Measurements from ENCODE around the gene PCDHA1. TPM values are rescaled to one million over a fixed set of nuclear protein-coding genes. Genes with fewer than 3 reads are reported as not detected.

PCDHA1 gene
- total RNA-seq, 1 donor from 2014 or later, result 0.06 TPM

DNA sequence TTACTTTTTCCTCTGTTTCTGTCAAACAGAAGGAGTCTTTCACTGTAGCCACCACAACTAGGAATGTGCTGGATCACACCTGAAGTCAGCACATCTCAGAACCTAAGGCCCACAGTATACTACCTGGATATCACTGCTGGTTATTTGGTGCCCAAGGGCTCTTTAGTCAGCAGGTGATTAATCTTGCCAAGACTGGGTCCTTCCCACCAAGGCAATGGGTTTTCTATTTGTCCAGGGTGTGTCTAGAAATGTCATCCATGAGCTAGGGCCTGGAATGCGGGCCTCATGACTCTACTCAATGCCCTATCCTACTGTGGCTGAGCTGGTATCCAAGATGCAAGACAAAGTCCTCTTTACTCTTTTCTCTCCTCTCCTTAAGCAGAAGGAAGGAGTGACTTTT is 130.4 kb downstream of the PCDHA1 start:
- DNase-seq (ENCODE audit: extremely low read depth, low read depth, low spot score), result no peak

DNA sequence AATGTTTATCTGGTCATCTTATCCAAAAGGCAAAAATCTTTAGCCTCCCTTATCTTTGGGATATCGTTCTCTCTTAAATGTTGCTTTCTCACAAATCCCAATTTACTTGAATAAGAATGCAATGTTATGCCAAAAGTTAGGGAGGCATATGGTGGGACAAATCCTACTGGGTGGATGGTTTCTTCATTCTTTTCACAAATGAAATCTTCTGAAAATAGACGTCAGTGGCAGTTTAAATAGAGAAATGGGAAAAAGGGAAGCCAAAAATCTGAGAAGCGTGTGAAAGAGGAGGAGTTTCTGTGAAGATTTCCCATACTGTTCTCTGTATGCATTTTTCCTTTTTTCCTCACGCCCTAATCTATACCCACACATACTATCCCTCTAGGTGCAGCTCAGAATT is 137.7 kb downstream of the PCDHA1 start:
- DNase-seq (ENCODE audit: extremely low read depth, low read depth, low spot score), result no peak

DNA sequence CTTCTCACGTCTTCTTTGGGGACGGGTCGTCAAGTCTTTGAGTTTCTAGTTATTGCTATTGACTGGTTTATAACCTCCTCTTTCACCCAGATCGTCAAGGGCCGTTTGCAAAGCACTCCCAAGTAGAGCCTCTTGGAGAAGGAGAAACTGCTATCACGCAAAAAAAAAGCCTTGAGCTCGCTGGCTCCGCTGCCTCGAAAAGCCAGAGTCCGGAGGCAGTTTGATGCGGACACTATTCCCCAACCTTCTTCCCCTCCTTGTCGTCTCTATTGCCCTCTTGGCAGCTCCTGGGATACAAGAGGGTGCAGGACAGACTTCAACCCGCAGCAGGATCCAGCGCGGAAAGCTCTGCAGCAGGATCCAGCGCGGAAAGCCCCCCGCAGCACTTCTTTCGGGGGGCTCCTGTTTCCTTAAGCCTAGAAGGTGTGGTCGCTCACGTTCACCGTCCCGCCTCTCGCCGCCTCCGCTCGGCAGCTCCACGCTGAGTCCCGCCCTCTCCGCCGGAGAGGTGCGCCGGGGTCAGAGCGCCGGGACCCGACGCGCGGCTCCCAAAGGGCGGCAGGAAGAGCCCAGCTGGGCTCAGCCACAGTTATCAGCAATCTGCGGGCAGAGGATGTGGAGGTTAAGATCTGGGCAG is 140.0 kb downstream of the PCDHA1 start, which contains the start of gene PCDHAC1:
Gene PCDHAC1, plus strand, starts transcription at position 494 of the 637 bp plus-strand sequence. CDS start 594 bp downstream, outside the sequence.
- no peak for DNase-seq (ENCODE audit: extremely low read depth, low read depth, low spot score)

DNA sequence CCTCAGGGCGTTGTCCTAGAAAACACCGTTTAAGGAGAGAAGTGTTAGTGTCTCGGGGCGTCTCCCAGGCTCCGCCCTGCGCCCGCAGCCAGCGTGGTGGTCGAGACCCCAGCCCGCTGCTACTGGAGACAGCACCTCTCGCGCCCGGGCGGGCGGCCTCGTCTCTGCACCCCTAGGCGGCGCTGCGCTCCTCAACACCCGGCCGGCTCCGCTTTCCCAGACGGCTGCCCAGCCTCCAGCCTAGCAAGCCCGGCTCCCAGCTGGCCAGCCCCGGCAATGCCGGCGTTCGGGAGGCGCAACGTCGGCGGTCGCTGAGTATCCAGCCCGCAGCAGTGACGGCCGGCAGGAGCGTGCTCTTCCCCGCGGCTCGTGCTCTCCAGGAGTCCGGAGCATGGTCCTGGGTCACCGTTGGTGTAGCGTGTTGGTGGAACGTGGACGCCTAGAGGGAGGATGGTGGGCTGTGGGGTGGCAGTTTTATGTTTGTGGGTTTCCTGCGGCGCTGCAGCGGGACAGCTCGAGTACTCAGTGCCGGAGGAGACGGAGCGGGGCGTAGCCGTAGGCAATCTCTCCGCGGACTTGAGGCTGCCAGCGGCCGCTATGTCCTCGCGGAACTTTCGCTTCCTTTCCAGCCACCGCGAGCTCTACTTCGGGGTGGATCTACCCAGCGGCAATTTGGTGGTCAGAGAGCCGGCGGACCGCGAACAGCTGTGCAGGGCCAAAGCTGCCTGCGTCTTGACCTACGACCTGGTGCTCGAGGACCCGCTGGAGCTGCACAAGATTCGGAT is 140.7 kb downstream of the PCDHA1 start:
- no peak for DNase-seq (ENCODE audit: extremely low read depth, low read depth, low spot score)

DNA sequence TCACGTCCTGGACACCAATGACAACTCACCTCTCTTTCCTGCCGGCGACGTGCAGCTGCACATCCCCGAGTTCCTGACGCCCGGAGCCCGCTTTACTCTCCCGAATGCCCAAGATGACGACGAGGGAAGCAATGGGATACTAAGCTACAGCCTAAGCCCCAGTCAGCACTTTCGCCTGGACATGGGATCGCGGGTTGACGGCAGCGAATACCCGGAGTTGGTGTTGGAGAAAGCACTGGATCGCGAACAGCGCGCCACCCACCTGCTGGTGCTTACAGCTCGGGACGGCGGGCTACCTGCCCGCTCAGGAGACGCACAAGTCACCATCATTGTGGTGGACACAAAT is 141.3 kb downstream of the PCDHA1 start:
- no peak for DNase-seq (ENCODE audit: extremely low read depth, low read depth, low spot score)

DNA sequence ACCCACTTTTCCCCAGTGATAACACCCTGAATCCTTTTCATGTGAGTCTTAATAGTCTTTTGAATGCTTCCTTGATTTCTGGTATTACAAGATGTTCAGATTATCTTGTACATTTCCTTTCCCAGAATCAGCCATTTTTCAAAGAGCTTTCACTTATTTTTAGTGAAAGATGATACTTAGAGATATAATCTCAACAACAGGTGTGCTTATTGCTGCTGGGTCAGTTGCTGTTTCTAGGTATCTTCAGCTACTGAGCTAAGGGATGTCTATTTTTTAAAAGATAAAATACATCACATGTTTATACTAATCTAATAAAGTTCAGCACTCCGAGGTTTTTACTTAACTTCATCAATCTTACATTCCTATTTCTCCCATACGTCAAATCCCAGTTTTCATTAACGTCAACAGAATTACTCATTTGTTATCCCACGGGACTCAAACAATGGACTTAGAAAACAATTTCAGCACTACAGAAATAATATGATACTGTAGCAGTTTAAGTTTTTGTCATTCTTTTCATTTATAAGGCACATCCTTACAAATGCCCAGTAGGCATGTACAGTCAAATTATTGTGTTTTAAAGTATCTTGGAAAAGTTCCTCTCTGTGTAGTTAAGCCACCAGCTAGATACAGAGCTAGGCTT is 149.1 kb downstream of the PCDHA1 start:
- DNase-seq (ENCODE audit: extremely low read depth, low read depth, low spot score), result no peak

DNA sequence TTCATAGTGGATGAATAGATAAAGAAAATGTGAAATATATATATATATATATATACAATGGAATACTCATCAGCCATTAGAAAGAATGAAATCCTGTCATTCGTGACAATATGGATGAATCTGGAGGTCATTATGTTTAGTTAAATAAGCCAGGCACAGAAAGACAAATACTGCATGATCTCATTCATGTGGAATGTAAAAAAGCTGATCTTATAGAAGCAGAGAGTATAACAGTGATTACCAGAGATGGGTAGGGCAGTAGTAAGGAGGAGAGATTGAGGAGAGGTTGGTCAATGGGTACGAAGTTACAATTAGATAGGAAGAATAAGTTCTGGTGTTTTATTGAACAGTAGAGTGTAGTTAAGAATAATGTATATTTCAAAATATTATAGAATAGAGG is 160.6 kb downstream of the PCDHA1 start:
- DNase-seq (ENCODE audit: extremely low read depth, low read depth, low spot score), result no peak

DNA sequence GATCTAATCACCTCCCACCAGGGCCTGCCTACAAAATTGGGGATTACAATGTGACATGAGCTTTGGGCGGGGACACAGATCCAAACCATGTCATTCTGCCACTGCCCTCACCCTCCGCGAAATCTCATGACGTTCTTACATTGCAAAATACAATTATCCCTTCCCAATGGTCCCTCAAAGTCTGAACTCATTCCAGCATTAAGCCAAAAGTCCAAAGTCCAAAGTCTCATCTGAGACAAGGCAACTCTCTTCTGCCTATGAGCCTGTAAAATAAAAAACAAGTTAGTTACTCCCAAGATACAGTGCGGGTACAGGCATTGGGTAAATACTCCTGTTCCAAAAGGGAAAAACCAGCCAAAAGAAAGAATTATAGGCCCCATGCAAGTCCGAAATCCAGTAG is 165.7 kb downstream of the PCDHA1 start:
- DNase-seq (ENCODE audit: extremely low read depth, low read depth, low spot score), result no peak

DNA sequence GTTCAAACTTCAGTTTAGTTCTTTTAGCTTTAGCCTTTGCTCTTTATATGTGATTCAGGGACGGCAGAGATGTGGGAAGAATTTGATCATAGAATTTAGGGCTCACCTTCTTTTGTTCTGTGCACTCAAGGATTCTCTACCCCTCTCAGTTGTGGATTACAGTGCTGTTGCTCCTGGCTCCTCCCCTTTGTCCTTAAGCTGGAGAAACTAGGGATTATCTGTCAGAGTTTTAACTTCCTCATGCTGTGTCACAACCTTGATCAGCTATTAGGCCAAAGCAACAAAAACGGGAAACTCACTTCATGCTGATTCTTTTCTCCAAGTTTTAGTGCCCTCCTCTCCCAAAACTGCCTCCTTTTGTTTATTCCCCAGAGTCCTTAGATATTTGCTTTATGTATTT is 167.3 kb downstream of the PCDHA1 start:
- DNase-seq (ENCODE audit: extremely low read depth, low read depth, low spot score), result no peak

DNA sequence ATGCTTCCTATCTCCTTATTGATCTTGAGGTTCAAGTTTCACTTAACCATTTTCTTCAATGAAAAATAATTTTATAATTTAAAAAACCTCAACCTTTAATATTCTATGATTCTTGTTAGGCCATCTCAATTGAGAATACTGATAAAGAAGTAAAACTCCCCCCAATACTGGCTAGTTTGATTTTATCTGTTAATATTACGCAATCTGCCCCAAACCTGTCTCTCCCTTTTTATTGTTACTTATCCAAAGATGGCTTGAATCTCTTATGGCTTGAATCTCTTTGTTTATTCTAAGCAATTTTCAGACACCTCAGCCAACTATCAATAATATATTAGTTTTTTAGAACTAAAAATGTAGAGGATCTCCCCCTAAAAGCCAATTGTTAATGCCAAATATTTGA is 176.2 kb downstream of the PCDHA1 start:
- no peak for DNase-seq (ENCODE audit: extremely low read depth, low read depth, low spot score)

DNA sequence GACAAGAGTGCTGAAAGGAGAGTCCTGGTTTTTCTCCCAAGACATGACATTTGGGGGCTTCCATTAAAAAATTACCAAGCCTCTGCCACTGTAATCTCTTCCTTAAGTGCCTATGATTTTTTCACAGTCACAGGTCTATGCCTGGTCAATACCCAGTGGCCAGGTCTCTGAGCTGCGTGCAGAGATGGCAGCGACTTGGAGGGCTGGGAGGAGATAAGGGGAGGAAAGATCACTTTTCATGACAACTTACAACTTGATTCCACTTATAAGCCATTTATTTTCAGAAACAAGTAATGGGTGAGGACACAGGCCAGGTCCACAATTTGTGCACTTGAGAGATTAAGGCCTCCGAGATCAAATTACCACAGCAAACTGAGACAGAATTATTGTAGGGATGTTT is 178.4 kb downstream of the PCDHA1 start:
- DNase-seq (ENCODE audit: extremely low read depth, low read depth, low spot score), result no peak

DNA sequence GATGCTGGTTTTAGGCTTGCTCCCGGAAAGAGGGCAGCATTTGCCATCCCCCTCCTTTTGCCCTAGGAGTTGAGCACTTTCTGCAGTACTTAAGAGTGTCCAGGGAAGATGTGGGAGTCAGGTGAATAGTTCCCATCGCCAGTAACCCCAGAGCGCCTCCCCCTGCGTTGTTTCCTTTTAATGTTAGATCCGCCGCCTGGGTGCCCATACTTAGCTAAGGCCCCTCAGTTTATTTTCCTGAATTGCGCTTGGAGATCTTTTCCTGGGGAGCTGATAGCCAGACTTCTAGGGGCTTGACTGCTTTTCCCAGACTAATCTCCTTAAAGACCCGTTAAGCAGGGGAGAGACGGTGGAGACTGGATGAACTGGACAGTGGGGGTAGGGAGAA is 180.0 kb downstream of the PCDHA1 start:
- DNase-seq (ENCODE audit: extremely low read depth, low read depth, low spot score), result no peak

DNA sequence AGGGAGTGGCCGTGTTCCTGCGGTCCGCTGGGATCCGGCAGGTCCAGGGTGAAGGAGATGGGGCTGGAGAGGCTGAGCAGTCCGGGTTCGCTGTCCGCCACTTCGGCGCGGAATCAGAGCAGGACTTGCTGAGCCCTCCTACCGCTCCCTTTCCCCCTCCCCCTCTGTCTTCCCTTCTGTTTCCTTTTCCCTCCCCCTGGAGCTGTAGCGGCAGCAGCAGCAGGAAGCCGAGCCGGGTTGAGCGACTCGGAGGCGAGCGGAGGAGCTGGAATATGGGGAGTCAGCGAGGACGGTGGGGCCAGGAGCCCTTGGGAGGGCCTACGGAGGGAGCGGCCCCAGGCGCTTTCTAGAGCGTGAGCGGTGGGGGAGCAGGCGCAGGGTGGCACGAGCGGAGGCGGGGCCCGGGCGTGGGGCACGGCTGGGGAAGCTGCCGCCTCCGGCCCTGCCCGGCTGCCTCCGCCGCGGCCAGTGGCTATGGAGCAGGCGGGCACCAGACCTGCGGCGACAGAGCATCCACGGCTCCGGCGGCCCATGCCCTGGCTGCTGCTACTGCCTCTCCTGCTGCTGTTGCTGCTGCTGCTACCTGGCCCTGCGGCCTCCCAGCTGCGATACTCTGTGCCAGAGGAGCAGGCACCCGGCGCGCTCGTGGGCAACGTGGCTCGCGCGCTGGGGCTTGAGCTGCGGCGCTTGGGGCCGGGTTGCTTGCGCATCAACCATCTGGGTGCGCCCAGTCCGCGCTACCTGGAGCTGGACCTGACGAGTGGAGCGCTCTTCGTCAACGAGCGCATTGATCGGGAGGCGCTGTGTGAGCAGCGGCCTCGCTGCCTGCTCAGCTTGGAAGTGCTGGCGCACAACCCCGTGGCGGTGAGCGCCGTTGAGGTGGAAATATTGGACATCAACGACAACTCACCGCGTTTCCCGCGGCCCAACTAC is 180.6 kb downstream of the PCDHA1 start, which contains the start of gene PCDHAC2:
Gene PCDHAC2, plus strand, starts transcription at position 184 of the 933 bp plus-strand sequence. Its CDS starts 291 bp downstream, at position 475.
- DNase-seq (ENCODE audit: extremely low read depth, low read depth, low spot score), result no peak

DNA sequence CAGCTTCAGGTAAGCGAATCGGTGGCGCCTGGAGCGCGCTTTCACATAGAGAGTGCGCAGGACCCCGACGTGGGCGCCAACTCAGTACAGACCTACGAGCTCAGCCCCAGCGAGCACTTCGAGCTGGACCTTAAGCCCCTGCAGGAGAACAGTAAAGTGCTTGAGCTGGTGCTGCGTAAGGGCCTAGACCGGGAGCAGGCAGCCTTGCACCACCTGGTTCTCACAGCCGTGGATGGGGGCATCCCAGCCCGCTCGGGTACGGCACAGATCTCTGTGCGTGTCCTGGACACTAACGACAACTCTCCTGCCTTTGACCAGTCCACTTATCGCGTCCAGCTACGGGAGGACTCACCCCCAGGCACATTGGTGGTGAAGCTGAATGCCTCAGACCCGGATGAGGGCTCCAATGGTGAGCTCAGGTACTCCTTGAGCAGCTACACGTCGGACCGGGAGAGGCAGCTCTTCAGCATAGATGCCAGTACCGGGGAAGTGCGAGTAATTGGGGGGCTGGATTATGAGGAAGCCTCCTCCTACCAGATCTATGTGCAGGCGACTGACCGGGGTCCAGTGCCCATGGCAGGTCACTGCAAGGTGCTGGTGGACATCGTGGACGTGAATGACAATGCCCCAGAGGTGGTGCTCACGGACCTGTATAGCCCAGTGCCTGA is 181.4 kb downstream of the PCDHA1 start:
- no peak for DNase-seq (ENCODE audit: extremely low read depth, low read depth, low spot score)

DNA sequence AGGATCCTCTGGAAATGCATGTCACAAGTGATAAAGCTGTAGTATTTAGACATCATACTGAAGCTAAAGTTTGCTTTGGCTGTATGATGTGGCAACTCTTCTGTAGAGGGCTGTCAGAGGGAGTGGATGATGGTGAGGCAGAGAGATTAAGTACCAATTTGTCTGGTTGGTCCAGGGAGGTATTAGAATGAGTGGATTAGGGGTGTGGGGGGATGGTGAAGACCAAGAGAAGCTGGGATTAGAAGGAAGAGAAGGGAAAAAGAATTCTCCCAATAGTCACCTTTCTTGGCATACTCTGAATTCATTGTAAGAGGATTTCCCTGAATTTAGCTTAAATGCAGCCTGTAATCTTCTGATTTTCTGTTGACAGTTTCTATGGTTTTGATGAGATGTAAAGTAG is 183.9 kb downstream of the PCDHA1 start:
- DNase-seq (ENCODE audit: extremely low read depth, low read depth, low spot score), result no peak

DNA sequence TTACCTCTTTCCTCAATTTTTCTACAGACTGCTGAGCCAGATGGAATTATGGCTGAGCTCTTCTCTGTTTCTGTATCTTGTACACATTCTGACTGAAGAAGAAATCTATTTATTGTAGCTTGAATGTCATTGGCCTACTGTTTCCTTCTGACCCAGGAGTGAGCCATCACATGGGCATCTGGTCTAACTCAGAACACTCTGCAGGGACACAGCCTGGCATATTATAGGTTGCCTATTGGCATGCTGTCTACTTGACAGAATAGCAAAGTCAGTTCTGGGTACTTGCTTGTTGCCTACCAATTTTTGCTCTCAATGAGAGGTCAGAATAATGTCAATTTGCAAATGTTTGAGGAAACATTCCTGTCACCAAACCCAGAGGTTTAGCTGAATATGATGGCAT is 187.6 kb downstream of the PCDHA1 start:
- DNase-seq (ENCODE audit: extremely low read depth, low read depth, low spot score), result no peak

DNA sequence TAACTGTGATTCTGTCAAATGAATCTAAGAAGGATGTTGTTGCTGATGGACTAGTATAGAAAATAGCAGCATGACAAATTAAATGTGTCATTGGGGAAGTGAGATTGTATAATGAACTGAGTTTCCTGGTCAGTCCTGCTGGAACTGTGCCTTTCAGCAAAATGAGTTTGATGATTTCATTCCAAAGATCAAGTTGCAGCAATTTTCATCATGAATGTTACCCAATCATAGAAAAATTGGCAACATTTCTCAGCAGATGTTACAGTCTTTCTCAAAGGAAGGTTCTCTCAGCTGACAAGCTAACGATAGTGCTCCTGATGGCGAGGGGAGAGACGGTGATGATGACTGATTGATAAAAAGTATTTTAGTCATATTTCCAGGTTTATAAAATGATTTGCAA is 191.1 kb downstream of the PCDHA1 start:
- no peak for DNase-seq (ENCODE audit: extremely low read depth, low read depth, low spot score)

DNA sequence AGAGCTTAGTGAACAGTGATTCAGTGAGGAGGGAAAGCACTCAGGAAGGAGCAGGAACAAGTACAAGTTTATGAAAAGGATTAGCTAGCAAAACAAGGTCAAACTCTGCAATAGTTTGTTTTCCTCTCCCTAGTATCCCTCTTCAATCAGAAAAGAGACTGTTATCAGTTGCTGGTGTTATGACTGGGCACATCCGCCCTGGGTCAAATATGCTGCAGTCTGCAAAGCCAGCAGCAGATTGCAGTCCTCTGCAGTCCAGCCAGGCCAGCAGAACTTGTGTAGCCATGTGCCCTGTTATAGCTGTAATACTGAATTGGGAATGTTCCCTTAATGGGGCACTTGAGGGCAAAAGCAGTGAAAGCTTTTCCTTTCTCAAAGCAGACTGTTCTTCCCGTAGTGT is 192.3 kb downstream of the PCDHA1 start:
- no peak for DNase-seq (ENCODE audit: extremely low read depth, low read depth, low spot score)

DNA sequence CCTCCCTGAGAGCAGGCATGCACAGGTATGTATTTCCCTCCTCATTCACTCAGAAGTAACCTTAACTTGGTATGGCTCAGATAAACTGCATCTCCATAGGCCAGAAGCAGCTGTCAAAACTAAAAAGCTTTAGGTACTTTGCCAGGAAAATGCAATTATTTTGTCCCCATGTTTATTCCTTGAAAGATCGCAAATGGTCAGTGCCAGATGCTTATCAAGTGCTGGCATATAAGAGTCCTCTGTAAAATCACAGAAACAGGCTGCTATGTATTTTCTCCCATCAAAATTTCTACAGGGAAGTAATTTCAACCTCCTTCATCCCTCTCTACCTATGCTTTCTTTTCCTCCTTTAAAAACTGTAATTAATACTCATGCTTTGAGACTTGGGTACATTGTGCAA is 193.0 kb downstream of the PCDHA1 start:
- no peak for DNase-seq (ENCODE audit: extremely low read depth, low read depth, low spot score)

DNA sequence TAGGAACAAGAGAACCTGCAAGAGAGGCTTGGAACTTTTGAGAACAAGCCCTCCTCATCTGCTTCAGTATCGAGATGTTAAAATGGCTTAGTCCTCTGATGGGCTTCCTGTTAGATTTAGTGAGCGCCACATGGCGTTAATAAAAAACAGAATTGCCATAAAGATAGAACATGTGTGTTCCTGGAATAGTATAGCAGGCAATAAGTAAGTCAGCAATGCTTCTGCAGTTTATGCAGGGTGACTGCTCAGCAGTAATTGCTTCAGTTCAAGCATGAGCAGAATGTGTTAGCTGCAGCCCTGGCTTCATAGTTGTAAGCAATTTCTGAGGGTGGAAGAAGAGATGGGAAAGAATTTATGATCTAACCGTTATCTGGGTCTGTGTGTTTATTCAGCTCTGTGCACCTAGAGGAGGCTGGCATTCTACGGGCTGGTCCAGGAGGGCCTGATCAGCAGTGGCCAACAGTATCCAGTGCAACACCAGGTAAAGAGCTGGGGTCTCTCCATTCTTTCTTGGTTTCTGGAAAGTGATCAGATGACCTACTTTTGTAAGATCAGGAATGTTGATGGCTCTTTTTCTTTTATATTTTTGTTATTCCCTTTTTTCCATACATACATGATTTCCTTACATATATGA is 196.3 kb downstream of the PCDHA1 start:
- no peak for DNase-seq (ENCODE audit: extremely low read depth, low read depth, low spot score)

All from glomerular endothelial cell (primary cell).